C4-2B (cell line): Measurements from ENCODE around the gene GALK1.

Experiments
- CTCF ChIP-seq: fragments of 450-650 bp; conservative IDR thresholded peaks from 2 replicates; pipeline ENCODE4 v1.5.1; 2017; ENCODE audit warnings: mild to moderate bottlenecking
- ZFX ChIP-seq: fragments of 450-650 bp; IDR thresholded peaks from 2 replicates; pipeline ENCODE4 v1.6.1; 2017

GRCh38 chr17:75723171-75723930 lies 41.6 kb downstream of the GALK1 start:
- no peak for TF ChIP-seq CTCF
- no peak for TF ChIP-seq ZFX
